Left lung (tissue), 10 donors: Measurements from ENCODE around the gene VTCN1. TPM values are rescaled to one million over a fixed set of nuclear protein-coding genes. Genes with fewer than 3 reads are reported as not detected.

Source experiments
- ATAC-seq: fragments of 200-7000 bp; cut with Tn5 transposase; one replicate; pipeline ENCODE4 v1.9.1; 2020; ENCODE audit warnings: moderate library complexity
- DNase-seq, 4 donors: peaks; one replicate each; pipeline ENCODE4 v3.0.0-alpha.2; 2013 to 2020
- H3K27ac ChIP-seq, 2 donors: fragments of 200-600 bp; sonication (generic) in 1 of 2; one replicate each; pipeline versions ENCODE4 v1.5.0 to v1.8.0; 2020 to 2021
- H3K27me3 ChIP-seq, 2 donors: fragments of 200-600 bp; sonication (generic) in 1 of 2; one replicate each; pipeline versions ENCODE4 v1.5.0 to v1.8.0; 2020 to 2021
- H3K36me3 ChIP-seq, 2 donors: fragments of 200-600 bp; sonication (generic) in 1 of 2; one replicate each; pipeline versions ENCODE4 v1.5.0 to v1.8.0; 2020 to 2021
- H3K4me1 ChIP-seq, 2 donors: fragments of 200-600 bp; one replicate each; pipeline ENCODE4 v1.8.0; 2021
- H3K4me3 ChIP-seq, 2 donors: fragments of 200-600 bp; sonication (generic) in 1 of 2; one replicate each; pipeline versions ENCODE4 v1.5.0 to v1.8.0; 2020 to 2021; ENCODE audit warnings: mild to moderate bottlenecking in 1 of 2
- H3K9me3 ChIP-seq, 2 donors: fragments of 200-600 bp; sonication (generic) in 1 of 2; one replicate each; pipeline versions ENCODE4 v1.5.0 to v1.8.0; 2020 to 2021
- CTCF ChIP-seq, 2 donors: fragments of 200-600 bp; sonication (generic) in 1 of 2; IDR thresholded peaks; one replicate each; pipeline versions ENCODE4 v1.5.0 to v1.8.0; 2021; ENCODE audit warnings: antibody characterized with exemption in 2 of 2
- intact Hi-C, 2 donors: fragments of 100-400 bp; cut with DNase I; formaldehyde crosslinking; loops; one replicate each; pipeline versions ENCODE4 v1.11.2 to v1.14.2; 2022
- polyA plus RNA-seq, 6 donors: library from polyadenylated mRNA; unstranded; fragments of 120-200 nt; gene quantifications; one replicate each; pipeline ENCODE4 v1.2.1, GENCODE V29; 2013; ENCODE audit not compliant: insufficient read length in 6 of 6
- total RNA-seq, 2 donors: library from RNA; stranded (reverse); fragmentation: NEBNext Ultra II Directional; extraction: Animal tissue kit (Norgen Biotek cat#: 25700); gene quantifications; one replicate each; pipeline ENCODE4 v1.2.1, GENCODE V29; 2021
- donor health status: DM: no; HTN: yes; CAD: no.
- donor health status: DM: no; HTN: no; CAD: no.

The VTCN1 gene
- total and polyA plus RNA-seq, 8 donors: 0.31 to 0.87 (median 0.54) TPM; not detected in 1

GRCh38 chr1:117118137-117118536 is 92.6 kb downstream of the VTCN1 start:
- no peak for ATAC-seq
- Histone ChIP-seq H3K9me3 (no peaks in the 10 kb centered on the region), H3K27me3 (no peaks in the 10 kb centered on the region), H3K4me3 (no peak overlapping the region), H3K27ac (no peak overlapping the region), H3K36me3 (no peaks in the 10 kb centered on the region), H3K4me1 (peaks cover 0 to 14% of the 10 kb centered on the region in 2 donors)
- no peak for DNase-seq
- intact Hi-C loops: no loop called here
- no peak for TF ChIP-seq CTCF (IDR thresholded peaks at IDR 0.05)

GRCh38 chr1:117117697-117118096 is 93.0 kb downstream of the VTCN1 start:
- Histone ChIP-seq H3K9me3 (no peaks in the 10 kb centered on the region), H3K4me1 (peaks cover 0 to 14% of the 10 kb centered on the region in 2 donors), H3K4me3 (no peak overlapping the region), H3K27ac (no peak overlapping the region), H3K36me3 (no peaks in the 10 kb centered on the region), H3K27me3 (no peaks in the 10 kb centered on the region)
- ATAC-seq: no peak
- TF ChIP-seq CTCF (IDR thresholded peaks at IDR 0.05): no peak
- no peak for DNase-seq
- intact Hi-C loops: no loop called here

- DNase-seq (no peak), ATAC-seq (no peak)
- H3K9me3 ChIP-seq: no peaks in the 10 kb centered on the region
- no peaks in the 10 kb centered on the region for H3K36me3 ChIP-seq
- no peak overlapping the region for H3K27ac ChIP-seq
- H3K27me3 ChIP-seq: no peaks in the 10 kb centered on the region
- no peak overlapping the region for H3K4me3 ChIP-seq
- no peak for TF ChIP-seq CTCF (IDR thresholded peaks at IDR 0.05)
- intact Hi-C loops: no loop called here
- peaks cover 0 to 7% of the 10 kb centered on the region in 2 donors for H3K4me1 ChIP-seq
Measured at GRCh38 chr1:117116784-117117130, 94.0 kb downstream of the VTCN1 start.

DNA sequence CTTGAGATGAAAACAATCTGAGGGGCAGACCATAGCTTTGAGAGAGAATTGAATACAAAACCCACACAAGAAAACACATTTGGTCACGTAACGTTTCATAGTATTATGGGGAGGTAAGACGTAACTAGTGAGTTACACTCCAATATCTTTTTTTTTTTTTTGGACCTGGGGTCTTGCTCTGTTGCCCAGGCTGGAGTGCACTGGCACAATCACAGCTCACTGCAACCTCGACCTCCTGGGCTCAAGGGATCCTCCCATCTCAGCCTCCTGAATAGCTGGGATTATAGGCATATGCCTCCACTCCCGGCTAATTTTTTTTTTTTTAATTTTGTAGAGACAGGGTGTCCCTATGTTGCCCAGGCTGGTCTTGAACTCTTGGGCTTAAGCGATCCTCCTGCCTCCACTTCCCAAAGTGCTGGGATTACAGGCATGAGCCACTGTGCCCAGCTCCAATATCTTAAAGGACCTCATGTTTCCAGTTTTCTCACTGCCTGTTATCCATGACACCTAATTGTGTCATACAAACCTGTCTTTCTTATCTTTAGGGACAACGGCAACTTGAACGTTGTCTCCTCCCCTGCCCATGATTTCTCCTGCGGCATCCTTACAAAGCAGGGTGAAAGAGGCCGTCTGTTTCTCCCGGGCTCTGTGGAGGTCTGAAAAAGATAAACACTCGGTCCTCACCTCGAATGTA is 94.5 kb downstream of the VTCN1 start:
- Histone ChIP-seq H3K27me3 (no peaks in the 10 kb centered on the region), H3K4me3 (no peak overlapping the region), H3K27ac (no peak overlapping the region), H3K36me3 (no peaks in the 10 kb centered on the region), H3K9me3 (no peaks in the 10 kb centered on the region), H3K4me1 (peaks cover 0 to 4% of the 10 kb centered on the region in 2 donors)
- DNase-seq: no peak
- no peak for TF ChIP-seq CTCF (IDR thresholded peaks at IDR 0.05)
- ATAC-seq: no peak
- intact Hi-C loops: no loop called here

- Histone ChIP-seq H3K9me3 (no peaks in the 10 kb centered on the region), H3K27ac (no peak overlapping the region), H3K36me3 (no peaks in the 10 kb centered on the region), H3K4me1 (no peaks in the 10 kb centered on the region), H3K4me3 (no peak overlapping the region), H3K27me3 (no peaks in the 10 kb centered on the region)
- TF ChIP-seq CTCF (IDR thresholded peaks at IDR 0.05): no peak
- no peak for DNase-seq
- intact Hi-C loops: no loop called here
- no peak for ATAC-seq
Measured at GRCh38 chr1:117114877-117115276, 95.8 kb downstream of the VTCN1 start.
